HepG2 (cell line): ENCODE measurements around the gene OR52L1. TPM values are rescaled to one million over a fixed set of nuclear protein-coding genes. Genes with fewer than 3 reads are reported as not detected.

Source experiments
- ATAC-seq: fragments of 200-7000 bp; cut with Tn5 transposase; 3 replicates; pipeline ENCODE4 v1.9.1; 2020; ENCODE audit warnings: mild to moderate bottlenecking, moderate library complexity
- BruUV-seq: library from RNA; stranded (reverse); fragments of 400-500 nt; replicated peaks from 2 replicates; lab custom pipeline; 2021; lab: Mats Ljungman, UMichigan
- CTCF ChIA-PET: fragments of 300-600 bp; formaldehyde crosslinking; extraction: SDS; loops from one replicate; lab custom pipeline; 2021; ENCODE audit warnings: low total read pairs, inconsistent platforms, low intra/inter-chr PET ratio; lab: Yijun Ruan, JAX
- POLR2A ChIA-PET: fragments of 350-600 bp; sonication (Branson Sonifier 250); formaldehyde crosslinking; loops from one replicate; lab custom pipeline; 2020; ENCODE audit warnings: antibody characterized with exemption, inconsistent platforms; lab: Yijun Ruan, JAX
- DNase-seq: peaks from one replicate; pipeline ENCODE4 v3.0.0-alpha.2; 2015; ENCODE audit warnings: low spot score
- FAIRE-seq: peaks from 3 replicates; lab custom pipeline; 2011; peaks lifted over from hg19 to GRCh38; lab: Jason Lieb, UNC
- H2AFZ ChIP-seq: one replicate; pipeline ENCODE4 v1.6.1; 2011; ENCODE audit warnings: low read length, inconsistent platforms
- H3K27ac ChIP-seq: fragments of 300-600 bp; 3 replicates; pipeline ENCODE4 v1.8.0; 2011; ENCODE audit warnings: mixed run types, mild to moderate bottlenecking, mixed read lengths, low read length, inconsistent platforms; ENCODE audit not compliant: insufficient read depth; ENCODE audit errors: extremely low read length
- H3K27me3 ChIP-seq, 2 experiments: fragments of 200-600 bp in 1 of 2; 2 replicates in 1 of 2; 3 replicates in 1 of 2; pipeline versions ENCODE4 v1.6.0 to v1.8.0; 2011; ENCODE audit warnings: low read length in 2 of 2, mild to moderate bottlenecking in 2 of 2, moderate library complexity in 2 of 2, inconsistent platforms in 1 of 2; ENCODE audit not compliant: insufficient read depth in 2 of 2, control insufficient read depth in 1 of 2
- H3K36me3 ChIP-seq, 2 experiments: fragments of 200-600 bp in 1 of 2; replicated peaks in 1 of 2; 2 replicates in 1 of 2; 3 replicates in 1 of 2; pipeline versions ENCODE4 v1.5.1 to v1.8.0; 2011; ENCODE audit warnings: low read length in 2 of 2, inconsistent platforms in 1 of 2; ENCODE audit not compliant: insufficient read depth in 2 of 2, control insufficient read depth in 1 of 2
- H3K4me1 ChIP-seq: 2 replicates; pipeline ENCODE4 v1.5.1; 2012; ENCODE audit warnings: low read length, inconsistent platforms; ENCODE audit not compliant: insufficient read depth
- H3K4me2 ChIP-seq: 2 replicates; pipeline ENCODE4 v1.6.0; 2011; ENCODE audit warnings: low read depth, low read length, inconsistent platforms
- H3K4me3 ChIP-seq, 3 experiments: fragments of 200-600 bp in 1 of 3; sonication (generic), shearing (Covaris generic) in 1 of 3; replicated peaks in 1 of 3; 2 replicates each; pipeline ENCODE4 v1.5.1; 2011 to 2016; ENCODE audit warnings: low read length in 3 of 3, inconsistent platforms in 2 of 3, low read depth in 2 of 3, mild to moderate bottlenecking in 2 of 3, control low read depth in 1 of 3, mixed read lengths in 1 of 3; ENCODE audit not compliant: insufficient read depth in 1 of 3
- H3K79me2 ChIP-seq: one replicate; pipeline ENCODE4 v1.6.1; 2011; ENCODE audit warnings: low read length, inconsistent platforms; ENCODE audit not compliant: insufficient read depth
- H3K9ac ChIP-seq: 2 replicates; pipeline ENCODE4 v1.6.0; 2011; ENCODE audit warnings: mild to moderate bottlenecking, low read depth, low read length, inconsistent platforms; ENCODE audit not compliant: insufficient read depth
- H3K9me3 ChIP-seq: 2 replicates; pipeline ENCODE4 v1.5.1; 2012; ENCODE audit warnings: mild to moderate bottlenecking, low read length
- H4K20me1 ChIP-seq: 2 replicates; pipeline ENCODE4 v1.6.0; 2011; ENCODE audit warnings: inconsistent platforms, mild to moderate bottlenecking, low read length, moderate library complexity; ENCODE audit not compliant: insufficient read depth
- CEBPG ChIP-seq: IDR thresholded peaks from 2 replicates; pipeline ENCODE4 v1.6.1; 2016
- EED ChIP-seq: sonication (generic); formaldehyde crosslinking; IDR thresholded peaks from 2 replicates; pipeline ENCODE4 v1.5.0; 2020; ENCODE audit warnings: mild to moderate bottlenecking, missing genetic modification reagents
- PHF8 ChIP-seq: sonication (generic); formaldehyde crosslinking; IDR thresholded peaks from 2 replicates; pipeline ENCODE4 v1.5.0; 2020; ENCODE audit warnings: missing genetic modification reagents
- TARDBP ChIP-seq: sonication (generic); formaldehyde crosslinking; IDR thresholded peaks from 2 replicates; pipeline ENCODE4 v1.8.0; 2022; ENCODE audit warnings: mild to moderate bottlenecking, missing genetic modification reagents
- ZNF276 ChIP-seq: sonication (generic); formaldehyde crosslinking; IDR thresholded peaks from 2 replicates; pipeline ENCODE4 v1.4.0; 2020; ENCODE audit warnings: mild to moderate bottlenecking, low read depth, missing genetic modification reagents
- whole genome bisulfite sequencing: methylation state at CpG from one replicate; pipeline ENCODE4 v1.1.6; 2017; ENCODE audit warnings: low lambda C conversion rate; 5-methylcytosine and 5-hydroxymethylcytosine counted together
- in situ Hi-C: cut with HindIII; loops from 2 replicates; pipeline ENCODE4 v1.10.0; 2017; ENCODE audit warnings: low pct_unique_long_range_greater_than_20kb; ENCODE audit not compliant: extremely low pct_ligation_motif_present
- intact Hi-C: fragments of 100-400 bp; cut with micrococcal nuclease; formaldehyde crosslinking; loops from one replicate; pipeline ENCODE4 v1.10.0; 2022; ENCODE audit not compliant: unreplicated experiment
- polyA plus RNA-seq, 8 experiments: library from polyadenylated mRNA; depleted of rRNA in 3 of 8; stranded (reverse) in 7 of 8; unstranded in 1 of 8; fragments of >200 nt; fragmentation: Illumina TruSeq in 4 of 8; extraction: Trizol in 4 of 8; gene quantifications; 2 replicates each; pipeline versions ENCODE4 v1.2.1 to v1.2.3, GENCODE V29; 2011 to 2016; ENCODE audit warnings: low read depth in 4 of 8, missing spikeins in 1 of 8, mixed read lengths in 1 of 8; ENCODE audit not compliant: insufficient read depth in 1 of 8
- total RNA-seq, 5 experiments: library from RNA; depleted of rRNA; stranded (reverse); fragments of >200 nt; fragmentation: Illumina TruSeq; extraction: Trizol; gene quantifications; 2 replicates each; pipeline ENCODE4 v1.2.3, GENCODE V29; 2016; ENCODE audit warnings: low read depth in 1 of 5

Gene OR52L1
- total and polyA plus RNA-seq, 2 of the 13 experiments (the other 11 are each of a cell fraction or from before 2014, with no cell fraction given), result not detected

- Histone ChIP-seq H3K9me3 (no peaks in the 10 kb centered on the region), H4K20me1 (no peaks in the 10 kb centered on the region), H3K79me2 (no peaks in the 10 kb centered on the region), H3K4me1 (no peaks in the 10 kb centered on the region), H3K9ac (no peak overlapping the region), H3K27me3 (no peaks in the 10 kb centered on the region), H3K27ac (no peak overlapping the region), H3K4me2 (no peak overlapping the region), H2AFZ (no peak overlapping the region), H3K4me3 (no peak overlapping the region), H3K36me3 (no peaks in the 10 kb centered on the region)
- no peak for DNase-seq
- ATAC-seq, result no peak
- no TSS peak for BruUV-seq
- intact Hi-C loops, result no loop called here
- WGBS, result 7% methylated on average over 3 of the region's 4 CpGs
- no peak for FAIRE-seq
- ChIA-PET POLR2A (no interaction called here), CTCF (no interaction called here)
- TF ChIP-seq PHF8 (CRISPR knock-in tag), result no peak
- TF ChIP-seq EED, result no peak
- no peak for TF ChIP-seq TARDBP
- in situ Hi-C loops, result no loop called here
Measured at GRCh38 chr11:6012035-6012668, 25.4 kb upstream of the OR52L1 start.

- intact Hi-C loops, result no loop called here
Measured at GRCh38 chr11:6006846-6007245, 20.1 kb upstream of the OR52L1 start, which contains the start of gene OR56A4. OR56A4 (minus strand) TSS chr11:6006946; CDS start chr11:6002992, 3,954 bp downstream.

More at GRCh38 chr11:6006846-6007245, 20.1 kb upstream of the OR52L1 start, which contains the start of gene OR56A4:
- no peak for TF ChIP-seq CEBPG
- TF ChIP-seq ZNF276 (CRISPR knock-in tag), result no peak
- ATAC-seq (no peak), DNase-seq (no peak), FAIRE-seq (no peak)
- Histone ChIP-seq H3K27ac (no peak within 1 kb of the TSS), H3K9me3 (no peaks in the 10 kb centered on the region), H3K4me1 (no peaks in the 10 kb centered on the region), H3K79me2 (no peaks in the 10 kb centered on the region), H3K9ac (no peak within 1 kb of the TSS), H3K4me3 (no peak within 1 kb of the TSS), H3K4me2 (no peak within 1 kb of the TSS), H2AFZ (no peak within 1 kb of the TSS), H3K36me3 (no peaks in the 10 kb centered on the region), H4K20me1 (no peaks in the 10 kb centered on the region), H3K27me3 (no peaks in the 10 kb centered on the region; a peak in 1 of 5 replicates)
- in situ Hi-C loops, result no loop called here
- no TSS peak for BruUV-seq
- ChIA-PET POLR2A (no interaction called here), CTCF (no interaction called here)
